Lower leg skin (tissue), 3 donors: ENCODE measurements around the gene SLC1A6.

Experiments used
- POLR2A ChIP-seq, 2 donors: fragments of 450-650 bp; IDR thresholded peaks; one replicate each; pipeline ENCODE4 v1.6.1; 2016 to 2017; ENCODE audit warnings: antibody characterized with exemption in 2 of 2, mild to moderate bottlenecking in 1 of 2, moderate library complexity in 1 of 2
- TF ChIP-seq, protein P1 (sequence below), 3 donors: fragments of 450-650 bp; IDR thresholded peaks; one replicate each; pipeline ENCODE4 v1.5.1; 2016; ENCODE audit warnings: antibody characterized with exemption in 3 of 3, mild to moderate bottlenecking in 3 of 3, moderate library complexity in 2 of 3

GRCh38 chr19:14971474-14971873 is 8.2 kb downstream of the SLC1A6 start:
- TF ChIP-seq, protein P1, sequence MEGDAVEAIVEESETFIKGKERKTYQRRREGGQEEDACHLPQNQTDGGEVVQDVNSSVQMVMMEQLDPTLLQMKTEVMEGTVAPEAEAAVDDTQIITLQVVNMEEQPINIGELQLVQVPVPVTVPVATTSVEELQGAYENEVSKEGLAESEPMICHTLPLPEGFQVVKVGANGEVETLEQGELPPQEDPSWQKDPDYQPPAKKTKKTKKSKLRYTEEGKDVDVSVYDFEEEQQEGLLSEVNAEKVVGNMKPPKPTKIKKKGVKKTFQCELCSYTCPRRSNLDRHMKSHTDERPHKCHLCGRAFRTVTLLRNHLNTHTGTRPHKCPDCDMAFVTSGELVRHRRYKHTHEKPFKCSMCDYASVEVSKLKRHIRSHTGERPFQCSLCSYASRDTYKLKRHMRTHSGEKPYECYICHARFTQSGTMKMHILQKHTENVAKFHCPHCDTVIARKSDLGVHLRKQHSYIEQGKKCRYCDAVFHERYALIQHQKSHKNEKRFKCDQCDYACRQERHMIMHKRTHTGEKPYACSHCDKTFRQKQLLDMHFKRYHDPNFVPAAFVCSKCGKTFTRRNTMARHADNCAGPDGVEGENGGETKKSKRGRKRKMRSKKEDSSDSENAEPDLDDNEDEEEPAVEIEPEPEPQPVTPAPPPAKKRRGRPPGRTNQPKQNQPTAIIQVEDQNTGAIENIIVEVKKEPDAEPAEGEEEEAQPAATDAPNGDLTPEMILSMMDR (IDR thresholded peaks at IDR 0.05): no peak
- no peak for TF ChIP-seq POLR2A (IDR thresholded peaks at IDR 0.05)
